Left ventricle myocardium inferior (tissue), 1 donor: ENCODE data around the gene PPFIA2. TPM values are rescaled to one million over a fixed set of nuclear protein-coding genes. Genes with fewer than 3 reads are reported as not detected.

ENCODE experiments used
- DNase-seq: peaks from one replicate; pipeline ENCODE4 v3.0.0-alpha.2; 2020
- H3K27ac ChIP-seq: fragments of 200-600 bp; replicated peaks from 2 replicates; pipeline ENCODE4 v1.8.0; 2021
- H3K27me3 ChIP-seq: fragments of 200-600 bp; 2 replicates; pipeline ENCODE4 v1.8.0; 2021; ENCODE audit warnings: low read depth
- H3K36me3 ChIP-seq: fragments of 200-600 bp; 2 replicates; pipeline ENCODE4 v1.8.0; 2021
- H3K4me1 ChIP-seq: fragments of 200-600 bp; 2 replicates; pipeline ENCODE4 v1.8.0; 2021
- H3K4me3 ChIP-seq: fragments of 200-600 bp; 2 replicates; pipeline ENCODE4 v1.8.0; 2021; ENCODE audit warnings: mild to moderate bottlenecking, moderate library complexity
- H3K9me3 ChIP-seq: fragments of 200-600 bp; replicated peaks from 2 replicates; pipeline ENCODE4 v1.8.0; 2021
- CTCF ChIP-seq: fragments of 200-600 bp; IDR thresholded peaks from 2 replicates; pipeline ENCODE4 v1.8.0; 2021; ENCODE audit warnings: antibody characterized with exemption, mild to moderate bottlenecking, borderline replicate concordance
- intact Hi-C: fragments of 100-400 bp; cut with micrococcal nuclease; formaldehyde crosslinking; loops from one replicate; pipeline ENCODE4 v1.11.0; 2022
- total RNA-seq: library from RNA; stranded (reverse); fragmentation: NEBNext Ultra II Directional; extraction: Animal tissue kit (Norgen Biotek cat#: 25700); gene quantifications from one replicate; pipeline ENCODE4 v1.2.1, GENCODE V29; 2021
- donor health status: DM: no; HTN: yes; CAD: no; lungs with severe emphysema.

The PPFIA2 gene
- total RNA-seq, 1 donor from 2014 or later, result 0.82 TPM

GRCh38 chr12:81327425-81327824, 431.7 kb downstream of the PPFIA2 start:
- Histone ChIP-seq H3K36me3 (no peaks in the 10 kb centered on the region), H3K27ac (no peak overlapping the region), H3K4me1 (no peaks in the 10 kb centered on the region), H3K27me3 (no peaks in the 10 kb centered on the region), H3K4me3 (no peak overlapping the region), H3K9me3 (no peaks in the 10 kb centered on the region)
- intact Hi-C loops, result no loop called here
- TF ChIP-seq CTCF, result no peak
- no peak for DNase-seq

GRCh38 chr12:81325086-81325485, 434.1 kb downstream of the PPFIA2 start:
- intact Hi-C loops, result no loop called here
- no peak overlapping the region for H3K27ac ChIP-seq
- no peaks in the 10 kb centered on the region for H3K4me1 ChIP-seq

GRCh38 chr12:81314903-81315531, 444.1 kb downstream of the PPFIA2 start:
- no peak overlapping the region for H3K27ac ChIP-seq
- H3K9me3 ChIP-seq, result no peaks in the 10 kb centered on the region
- no peak for DNase-seq
- H3K4me1 ChIP-seq, result no peaks in the 10 kb centered on the region
- no peaks in the 10 kb centered on the region for H3K27me3 ChIP-seq
- no peaks in the 10 kb centered on the region for H3K36me3 ChIP-seq
- H3K4me3 ChIP-seq, result no peak overlapping the region
- TF ChIP-seq CTCF, result no peak
- intact Hi-C loops, result no loop called here

More at GRCh38 chr12:81325086-81325485, 434.1 kb downstream of the PPFIA2 start:
- Histone ChIP-seq H3K4me3 (no peak overlapping the region), H3K36me3 (no peaks in the 10 kb centered on the region), H3K27me3 (no peaks in the 10 kb centered on the region), H3K9me3 (no peaks in the 10 kb centered on the region)
- TF ChIP-seq CTCF, result no peak
- no peak for DNase-seq

- intact Hi-C loops, result no loop called here
- H3K9me3 ChIP-seq, result no peaks in the 10 kb centered on the region
- DNase-seq, result no peak
- H3K36me3 ChIP-seq, result no peaks in the 10 kb centered on the region
- no peaks in the 10 kb centered on the region for H3K4me1 ChIP-seq
- no peaks in the 10 kb centered on the region for H3K27me3 ChIP-seq
- no peak for TF ChIP-seq CTCF
- H3K4me3 ChIP-seq, result no peak overlapping the region
- no peak overlapping the region for H3K27ac ChIP-seq
Observed at GRCh38 chr12:81303935-81304334, 455.2 kb downstream of the PPFIA2 start.

GRCh38 chr12:81300454-81300853, 458.7 kb downstream of the PPFIA2 start:
- Histone ChIP-seq H3K4me1 (no peaks in the 10 kb centered on the region), H3K27me3 (no peaks in the 10 kb centered on the region), H3K27ac (no peak overlapping the region), H3K9me3 (no peaks in the 10 kb centered on the region), H3K36me3 (no peaks in the 10 kb centered on the region), H3K4me3 (no peak overlapping the region)
- DNase-seq, result no peak
- intact Hi-C loops, result no loop called here
- TF ChIP-seq CTCF, result no peak
